HL-60/S4 (cell line): Measurements from ENCODE around the gene ASAP2.

Source experiments
- in situ Hi-C: fragments of 300-500 bp; cut with MboI; formaldehyde crosslinking; loops from 2 replicates; pipeline ENCODE4 v1.14.3; 2022; ENCODE audit warnings: low sequenced_read_pairs

Gene ASAP2

DNA sequence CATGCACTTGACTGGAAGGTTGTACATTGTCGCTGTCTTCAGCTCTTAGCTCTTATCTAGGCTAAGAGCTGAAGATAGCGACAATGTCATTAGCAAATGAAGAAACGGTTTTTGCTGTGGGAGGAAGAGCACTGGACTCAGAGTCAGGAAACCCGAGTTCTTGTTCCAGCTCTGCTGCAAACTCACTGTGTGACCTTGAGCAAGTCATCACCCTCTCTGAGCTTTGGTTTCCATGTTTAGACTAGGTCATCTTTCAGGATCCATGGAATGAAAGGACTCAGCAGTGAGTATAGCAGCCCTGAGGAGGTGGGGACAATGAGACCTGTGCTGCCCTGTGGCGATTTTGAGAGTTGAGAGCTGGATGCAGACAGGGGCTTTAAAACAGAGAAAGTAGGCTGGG lies 85.3 kb downstream of the ASAP2 start:
- in situ Hi-C loops, result no loop called here

DNA sequence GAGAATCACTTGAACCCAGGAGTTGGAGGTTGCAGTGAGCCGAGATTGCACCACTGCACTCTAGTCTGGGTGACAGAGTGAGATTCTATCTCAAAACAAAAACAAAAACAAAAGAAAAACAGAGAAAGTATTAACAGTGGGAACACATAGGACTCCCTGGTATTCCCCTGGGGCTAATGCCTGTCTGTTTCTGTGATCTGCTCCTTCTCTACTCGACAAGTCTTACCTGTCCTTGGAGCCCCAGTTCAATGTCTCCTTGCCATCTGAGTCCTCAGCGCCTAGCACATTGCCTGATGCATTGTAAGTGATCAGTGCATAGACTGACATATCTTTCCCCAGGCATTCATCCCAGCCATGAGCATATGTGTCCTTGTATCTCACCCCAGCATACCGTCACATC lies 85.8 kb downstream of the ASAP2 start:
- in situ Hi-C loops, result no loop called here

DNA sequence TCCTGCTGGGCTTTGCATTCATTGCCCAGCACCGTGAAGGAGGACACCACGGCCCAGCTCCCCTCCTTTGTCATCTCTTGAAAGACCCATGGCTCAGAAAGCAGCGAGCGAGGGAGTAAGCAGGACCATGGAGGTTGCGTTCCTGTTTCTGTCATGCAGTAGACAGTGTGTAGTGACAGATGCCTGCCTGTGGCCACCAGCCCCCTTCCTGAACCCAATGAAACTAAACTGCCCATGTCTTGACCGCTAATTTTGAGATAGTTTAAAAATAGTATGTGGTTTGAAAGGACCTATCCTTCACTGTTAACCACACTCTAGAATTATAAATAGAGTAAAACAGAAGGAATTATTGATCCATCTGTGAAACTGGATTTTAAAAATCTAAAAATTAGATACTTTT lies 88.2 kb downstream of the ASAP2 start:
- in situ Hi-C loops, result no loop called here

DNA sequence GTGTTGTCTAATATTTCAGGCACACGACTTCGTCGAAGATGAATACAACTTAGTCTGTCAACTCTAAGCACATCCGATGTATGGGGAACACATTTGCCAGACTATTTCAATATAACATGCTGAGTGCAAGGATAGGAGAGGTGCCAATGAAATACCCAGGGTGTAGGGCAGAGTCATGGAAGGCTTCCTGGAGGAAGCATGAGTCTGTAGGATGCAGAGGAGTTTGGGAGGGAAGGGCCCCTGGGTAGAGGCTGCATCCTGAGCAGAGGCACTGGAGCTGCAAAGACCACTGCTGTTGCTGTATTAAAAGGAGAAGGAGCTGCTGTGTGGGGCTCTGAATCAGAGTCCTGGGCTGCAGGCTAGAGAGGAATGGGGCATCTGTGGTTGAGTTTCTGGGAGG lies 89.9 kb downstream of the ASAP2 start:
- in situ Hi-C loops, result no loop called here

DNA sequence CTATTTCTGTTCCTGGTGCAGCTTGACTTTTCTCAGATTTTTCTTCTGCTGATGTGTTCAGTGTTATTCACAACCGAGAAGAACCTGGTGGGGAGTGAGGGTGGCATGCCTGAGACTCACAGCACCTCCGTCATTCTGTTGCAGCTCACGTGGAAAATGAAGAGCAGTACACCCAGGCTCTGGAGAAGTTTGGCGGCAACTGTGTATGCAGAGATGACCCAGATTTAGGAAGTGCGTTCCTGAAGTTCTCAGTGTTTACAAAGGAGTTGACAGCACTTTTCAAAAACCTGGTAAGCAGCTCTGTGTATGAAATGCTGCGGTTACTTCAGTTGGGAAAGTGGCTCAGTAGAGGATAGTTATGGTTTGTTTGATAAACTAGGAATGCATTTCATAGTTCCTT lies 90.5 kb downstream of the ASAP2 start:
- in situ Hi-C loops, result no loop called here

DNA sequence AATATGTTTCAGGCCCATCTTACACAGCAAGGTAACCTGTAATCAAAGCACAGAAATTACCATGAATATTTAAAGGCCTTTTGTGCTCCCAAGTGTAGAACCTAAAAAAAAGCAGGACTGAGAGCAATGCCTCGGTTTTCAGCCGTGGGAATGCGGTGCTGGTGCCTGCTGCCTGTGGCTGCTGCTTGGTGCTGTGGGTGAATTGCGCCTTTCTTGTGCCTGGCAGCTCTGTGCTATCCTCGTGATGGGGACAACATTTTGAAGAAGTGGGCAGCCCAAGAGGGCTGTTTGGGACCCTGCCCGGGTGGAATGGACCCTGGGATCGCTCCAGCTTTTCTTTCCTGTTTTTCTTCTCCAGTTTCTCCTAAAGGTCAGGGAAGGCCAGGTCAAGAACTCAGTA lies 91.2 kb downstream of the ASAP2 start:
- in situ Hi-C loops, result no loop called here

DNA sequence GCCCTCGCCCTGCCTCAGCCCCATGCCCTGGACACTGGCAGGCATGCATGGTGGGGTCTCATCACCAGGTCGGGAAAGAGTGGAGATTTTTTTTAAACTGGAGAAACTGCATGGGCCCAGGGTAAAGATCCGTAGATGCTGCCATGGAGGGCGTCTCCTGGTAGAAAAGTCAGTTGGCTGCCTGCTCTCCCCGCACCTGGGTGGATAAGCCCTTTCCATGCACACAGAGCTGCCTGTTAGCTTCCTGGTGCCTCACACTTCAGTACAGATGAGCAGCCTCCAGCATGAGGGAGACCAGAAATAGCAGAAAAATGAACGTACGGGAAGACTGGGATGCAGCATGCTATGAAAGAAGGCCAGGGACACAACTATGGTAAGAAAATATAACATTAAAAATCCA lies 92.0 kb downstream of the ASAP2 start:
- in situ Hi-C loops, result no loop called here

DNA sequence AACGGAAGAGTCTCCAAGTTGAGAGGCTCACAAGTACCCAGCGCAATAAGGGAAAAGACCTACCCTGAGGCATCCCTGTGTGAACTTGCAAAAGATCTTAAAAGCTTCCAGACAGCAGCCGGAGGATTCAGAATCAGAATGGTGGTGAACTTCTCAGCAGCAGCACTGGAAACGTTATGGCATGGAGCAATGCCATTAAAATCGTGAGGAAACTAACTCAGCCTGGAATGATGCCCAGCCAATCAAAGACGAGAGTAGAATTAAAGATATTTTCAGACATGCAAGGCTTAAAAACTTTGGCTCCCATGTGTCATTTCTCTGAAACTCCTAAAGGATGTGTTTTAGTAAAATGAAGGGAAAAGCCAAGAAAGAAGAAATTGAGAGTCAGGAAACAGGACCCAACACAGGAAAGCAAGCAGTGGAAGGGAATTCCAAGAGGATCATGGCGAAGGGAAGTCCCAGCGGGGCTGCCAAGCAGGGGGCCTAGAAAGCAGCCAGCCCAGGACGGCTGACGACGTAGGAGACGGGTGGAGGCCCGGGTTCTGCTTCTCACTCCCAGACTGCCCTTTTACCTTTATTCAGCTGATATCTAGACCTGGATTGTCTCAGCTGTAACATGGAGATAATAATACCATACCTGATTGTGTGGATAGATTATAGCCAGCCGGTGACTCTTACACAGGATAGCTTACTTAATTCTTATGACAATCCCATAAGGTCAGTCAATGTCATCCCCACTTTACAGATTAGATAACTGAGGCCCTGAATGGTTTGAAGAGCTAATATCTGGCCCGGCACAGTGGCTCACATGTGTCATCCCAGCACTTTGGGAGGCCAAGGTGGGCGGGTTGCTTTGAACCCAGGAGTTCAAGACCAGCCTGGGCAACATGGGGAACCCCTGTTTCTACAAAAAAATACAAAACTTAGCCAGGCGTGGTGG lies 92.8 kb downstream of the ASAP2 start:
- in situ Hi-C loops, result no loop called here

DNA sequence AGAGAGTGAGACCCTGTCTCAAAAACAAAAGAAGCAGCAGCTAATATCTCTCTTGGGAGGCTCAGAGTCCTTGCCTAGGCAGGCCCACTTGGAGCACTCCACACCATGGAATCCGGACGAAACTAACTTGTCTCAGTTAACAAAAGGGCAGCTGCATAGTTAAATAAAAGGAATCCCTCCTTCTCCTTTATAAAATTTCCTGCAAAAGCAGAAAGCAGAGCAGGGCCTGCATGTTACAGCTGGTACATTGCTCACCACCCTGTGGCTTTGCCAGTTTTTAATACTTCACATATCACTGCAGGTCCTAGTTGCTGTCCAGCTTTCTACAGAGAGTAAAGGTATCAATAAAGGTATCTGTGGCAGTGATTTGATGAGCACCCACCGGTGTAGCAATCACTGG lies 93.6 kb downstream of the ASAP2 start:
- in situ Hi-C loops, result no loop called here

DNA sequence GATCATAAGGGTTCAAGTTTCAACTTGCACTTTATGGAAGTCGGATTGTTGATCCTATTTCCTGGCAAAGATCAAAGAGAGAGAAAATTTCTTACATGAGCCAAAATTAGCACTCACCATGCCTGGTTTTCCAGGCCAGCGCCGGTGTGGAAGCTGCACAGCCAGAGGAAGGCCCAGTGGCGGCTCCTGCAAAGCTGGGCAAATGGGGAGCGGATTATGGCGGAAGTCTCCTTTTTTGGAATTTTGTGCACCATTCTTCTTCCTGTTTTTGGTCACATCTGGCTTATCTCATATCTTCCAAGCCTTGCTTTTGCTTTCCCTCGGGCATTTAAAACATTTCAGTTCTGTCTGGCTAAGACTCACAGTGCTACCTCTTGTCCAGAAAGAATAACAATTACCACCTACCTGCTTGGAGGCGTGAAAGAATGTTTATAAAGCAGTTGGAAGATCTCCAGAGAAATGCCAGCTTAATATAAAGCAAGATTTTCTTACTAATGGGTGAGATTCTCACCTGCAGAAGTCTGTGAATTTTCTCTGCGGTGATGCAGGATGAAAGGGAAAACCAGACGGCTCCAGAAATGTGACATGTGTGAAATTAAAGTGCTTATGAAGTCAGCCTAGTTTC lies 94.3 kb downstream of the ASAP2 start:
- in situ Hi-C loops, result no loop called here

DNA sequence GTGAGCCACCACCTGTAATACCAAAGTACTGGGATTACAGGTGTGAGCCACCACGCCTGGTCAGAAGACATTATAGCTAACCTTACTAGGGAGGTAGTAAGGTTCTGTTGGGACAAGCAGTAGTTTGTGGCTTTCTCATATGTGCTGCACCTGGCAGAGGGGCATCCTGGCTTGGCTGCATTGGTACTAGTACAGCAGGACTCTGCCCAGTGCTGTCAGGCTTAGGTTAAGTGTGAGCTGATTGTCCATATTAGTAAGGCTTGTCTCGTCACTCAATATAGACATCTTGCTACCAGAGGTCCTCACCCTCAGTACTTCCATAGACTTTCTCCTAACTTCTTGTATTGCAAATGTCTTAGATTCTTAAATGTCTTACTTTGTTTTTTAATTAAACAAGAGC lies 96.1 kb downstream of the ASAP2 start:
- in situ Hi-C loops, result no loop called here

DNA sequence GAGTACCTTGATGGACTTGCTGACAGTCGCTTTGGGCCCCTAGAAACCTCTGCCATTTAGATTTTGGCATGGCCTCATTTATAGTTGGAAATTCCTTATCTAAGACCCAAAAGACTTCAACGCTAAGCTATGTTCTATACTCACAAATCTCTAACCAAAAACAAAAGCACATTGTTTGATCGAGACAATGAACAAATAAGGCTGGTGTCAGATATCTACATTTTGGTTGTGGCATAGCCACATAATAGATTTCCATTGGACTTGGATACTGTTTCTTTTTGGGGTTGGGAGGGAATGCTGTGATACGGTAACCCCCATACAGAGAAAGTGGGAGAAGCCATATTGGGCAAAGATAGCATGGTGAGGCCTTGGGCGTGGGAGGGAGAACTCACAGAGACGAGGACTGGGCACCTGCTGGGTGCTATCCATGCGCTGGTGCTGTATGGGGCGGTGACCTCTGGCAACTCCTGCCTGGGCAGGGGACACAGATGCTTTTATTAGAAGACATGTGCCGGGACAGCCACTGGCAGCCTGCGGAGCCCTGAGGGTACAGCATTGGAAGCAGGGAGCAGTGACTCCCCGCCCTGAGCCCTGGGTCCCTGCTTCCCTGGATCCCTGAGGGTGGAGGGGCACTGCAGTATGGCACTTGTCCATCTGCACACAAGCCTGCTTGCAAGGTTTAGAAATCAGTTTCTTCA lies 97.1 kb downstream of the ASAP2 start:
- in situ Hi-C loops, result no loop called here

DNA sequence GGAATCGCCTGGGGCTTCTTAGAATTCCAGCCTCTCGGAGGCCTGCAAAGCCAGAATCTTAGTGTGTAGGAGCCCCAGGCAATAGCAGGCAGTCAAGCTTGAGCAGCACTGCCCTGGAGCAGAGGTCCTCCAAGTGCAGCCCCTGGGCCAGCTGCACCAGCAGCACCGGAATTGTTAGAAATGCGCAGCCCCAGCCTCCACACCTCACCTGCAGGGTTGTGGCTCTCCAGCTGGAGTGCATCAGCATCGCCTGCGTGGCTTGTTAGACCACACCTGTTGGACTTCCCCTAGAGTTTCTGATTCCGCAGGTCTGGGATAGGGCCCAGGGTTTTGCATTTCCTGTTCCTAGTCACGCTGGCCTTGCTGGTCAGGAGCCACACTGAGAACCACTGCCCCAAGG lies 100.3 kb downstream of the ASAP2 start:
- in situ Hi-C loops, result no loop called here

DNA sequence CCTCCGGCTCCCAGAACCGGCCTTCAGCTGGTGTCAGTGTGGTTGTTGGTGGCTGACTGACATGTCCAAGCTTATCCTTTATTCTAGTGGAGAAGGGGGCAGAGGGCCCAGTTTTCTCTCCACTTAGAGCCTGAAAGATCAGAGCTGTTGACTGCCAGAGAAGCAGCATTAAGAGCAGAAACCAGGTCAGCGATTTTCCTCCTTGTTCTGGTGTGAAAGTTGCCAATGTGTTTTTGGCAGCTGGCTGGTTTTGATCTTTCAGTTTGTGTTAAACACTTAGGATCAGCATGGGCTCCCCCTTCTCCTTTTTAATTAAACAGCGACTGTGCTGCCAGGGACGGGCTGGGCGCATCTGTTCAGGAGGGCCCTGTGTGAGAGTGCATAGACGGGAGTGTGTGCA lies 100.9 kb downstream of the ASAP2 start:
- in situ Hi-C loops, result no loop called here

DNA sequence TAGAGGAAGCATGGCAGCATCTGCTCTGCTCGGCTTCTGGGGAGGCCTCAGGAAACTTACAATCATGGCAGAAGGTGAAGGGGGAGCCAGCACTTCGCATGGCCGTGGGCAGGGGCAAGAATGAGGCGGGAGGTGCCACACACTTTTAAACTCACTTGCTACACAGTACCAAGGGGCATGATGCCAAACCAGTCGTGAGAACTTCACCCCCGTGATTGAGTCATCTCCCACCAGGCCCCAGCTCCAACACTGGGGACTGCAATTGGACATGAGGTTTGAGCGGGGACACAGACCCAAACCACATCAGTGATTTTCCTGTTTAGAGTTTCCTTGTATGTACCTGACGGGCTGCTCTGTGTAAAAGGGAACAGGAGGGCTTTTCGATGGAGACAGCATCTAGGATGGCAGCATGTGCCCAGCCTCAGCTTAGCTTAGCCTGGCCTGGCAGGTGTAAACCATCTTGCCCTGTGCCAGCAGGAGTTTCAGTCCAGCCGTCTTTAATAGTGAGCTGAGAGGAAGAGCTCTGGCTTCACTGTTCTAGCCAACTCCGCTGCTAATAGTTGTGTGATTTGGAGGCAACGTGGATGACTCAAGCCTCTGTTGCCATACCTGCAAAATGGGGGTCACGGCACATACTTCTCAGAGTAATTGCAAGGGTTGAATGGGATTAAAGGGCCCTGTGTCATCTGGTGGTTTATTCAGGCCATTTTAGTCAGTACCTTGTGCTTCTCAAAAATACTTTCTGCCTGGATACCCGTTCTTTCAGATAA lies 101.8 kb downstream of the ASAP2 start:
- in situ Hi-C loops, result no loop called here

DNA sequence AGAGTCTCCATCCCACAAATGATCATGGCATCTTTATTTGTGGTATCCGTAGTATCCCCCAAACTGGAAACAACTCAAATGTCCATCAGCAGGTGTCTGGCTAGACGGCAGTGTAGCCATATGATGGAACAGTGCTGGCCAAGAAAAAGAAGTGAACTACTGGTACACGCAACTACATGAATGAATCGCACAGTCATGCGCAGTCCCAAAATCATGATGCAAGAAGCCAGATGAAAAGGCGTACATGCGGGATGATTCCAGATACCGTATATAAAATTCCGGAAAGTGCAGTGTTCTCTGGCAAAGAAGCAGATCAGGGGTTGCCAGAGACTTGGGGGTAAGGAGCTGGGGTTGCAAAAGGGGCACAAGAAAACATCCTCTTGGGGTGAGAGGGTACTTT lies 102.5 kb downstream of the ASAP2 start:
- in situ Hi-C loops, result no loop called here

DNA sequence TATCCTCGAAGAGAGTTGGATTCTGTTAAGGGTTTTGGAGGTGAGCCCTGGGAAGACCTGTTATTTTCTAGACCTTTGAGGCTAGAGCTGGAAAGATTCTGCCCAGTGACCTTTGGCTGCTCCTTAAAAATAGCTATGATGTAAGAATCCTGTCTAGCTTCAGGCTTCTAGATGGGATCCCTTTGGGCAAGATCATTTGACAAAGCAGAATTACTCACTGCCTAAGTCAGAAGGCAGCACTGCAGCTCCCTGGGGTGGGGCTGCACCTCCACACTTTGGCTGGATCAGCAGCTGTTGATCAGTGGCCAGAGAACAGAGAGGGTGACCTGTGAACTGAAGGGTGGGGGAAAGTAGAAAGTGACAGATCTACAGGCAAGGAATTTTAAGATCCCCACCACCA lies 103.8 kb downstream of the ASAP2 start:
- in situ Hi-C loops, result no loop called here

DNA sequence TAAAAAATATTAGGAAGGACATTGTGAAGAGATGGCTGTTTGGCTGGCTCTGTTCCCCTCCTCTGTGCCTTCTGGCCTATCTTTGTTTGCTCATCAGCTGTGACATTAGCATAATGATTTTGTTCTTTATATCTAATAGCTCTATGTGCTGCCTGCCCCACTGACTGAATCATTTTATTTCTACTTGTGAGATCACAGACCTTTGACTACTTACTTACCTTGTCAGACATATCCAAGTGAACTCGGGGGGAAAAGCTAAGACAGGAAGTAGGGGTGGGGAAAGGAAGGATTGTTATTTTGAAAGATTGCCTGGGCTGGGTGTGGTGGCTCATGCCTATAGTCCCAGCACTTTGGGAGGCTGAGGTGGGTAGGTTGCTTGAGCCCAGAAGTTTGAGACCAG lies 104.2 kb downstream of the ASAP2 start:
- in situ Hi-C loops, result no loop called here

DNA sequence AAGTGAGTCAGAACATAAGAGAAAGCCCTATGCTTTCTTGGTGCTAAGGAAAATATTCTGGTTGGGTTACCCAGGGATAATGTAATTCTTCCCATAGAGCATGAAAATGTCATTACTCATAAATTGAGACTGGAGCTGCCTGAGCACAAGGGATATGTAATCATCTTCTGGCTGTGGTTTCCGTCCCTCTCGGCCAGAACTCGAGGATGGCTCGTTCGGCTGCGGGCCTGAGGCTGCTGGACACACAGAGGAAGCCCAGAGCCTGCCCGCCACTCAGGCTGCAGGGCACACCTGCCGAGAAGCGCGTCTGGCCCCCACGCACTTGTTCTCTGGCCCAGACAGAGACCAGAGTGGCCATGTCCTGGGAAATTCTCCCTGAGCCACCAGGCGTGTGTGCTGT lies 104.9 kb downstream of the ASAP2 start:
- in situ Hi-C loops, result no loop called here

DNA sequence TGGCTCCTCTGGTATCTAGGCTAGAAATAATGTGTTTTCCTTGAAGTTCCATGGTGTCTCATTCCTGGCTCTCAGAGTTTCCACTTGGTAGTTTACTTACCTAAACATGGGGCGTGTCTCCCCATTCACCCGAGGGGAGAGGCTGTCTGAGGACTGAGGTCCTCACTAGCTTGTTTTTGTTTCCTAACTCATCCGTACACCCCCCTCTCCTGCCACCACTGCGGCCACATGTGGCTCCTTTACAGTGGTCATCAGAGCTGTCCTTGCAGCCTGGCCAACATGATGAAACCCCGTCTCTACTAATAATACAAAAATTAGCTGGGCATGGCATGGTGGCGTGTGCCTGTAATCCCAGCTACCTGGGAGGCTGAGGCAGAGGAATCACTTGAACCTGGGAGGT lies 106.0 kb downstream of the ASAP2 start:
- in situ Hi-C loops, result no loop called here

DNA sequence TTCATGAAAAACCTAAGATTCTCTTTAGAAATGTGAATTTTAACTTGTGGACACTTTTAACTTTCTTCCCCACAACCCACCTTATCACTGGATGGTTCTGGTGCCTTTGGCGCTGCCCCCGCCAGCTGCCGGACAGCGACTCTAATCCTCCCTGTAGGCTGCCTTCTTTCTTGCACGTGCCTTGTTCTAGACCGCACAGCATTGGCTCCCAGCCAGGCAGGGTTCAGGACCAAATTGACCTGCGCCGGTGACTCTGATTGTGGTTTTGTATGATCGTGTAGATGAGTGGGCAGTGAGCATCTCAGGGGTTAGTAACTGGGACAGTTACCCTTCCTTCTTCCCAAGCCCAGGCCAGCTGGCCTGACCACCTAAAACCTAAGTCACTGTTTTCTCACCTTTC lies 106.8 kb downstream of the ASAP2 start:
- in situ Hi-C loops, result no loop called here
